CD14-positive monocyte (primary cell): ENCODE results near the gene SNRNP200. TPM values are rescaled to one million over a fixed set of nuclear protein-coding genes. Genes with fewer than 3 reads are reported as not detected.

Source experiments
- DNase-seq, 3 donors: peaks; one replicate each; pipeline ENCODE4 v3.0.0-alpha.2; 2011 to 2022
- H2AFZ ChIP-seq: 2 replicates; pipeline ENCODE4 v1.6.0; 2012; ENCODE audit warnings: mild to moderate bottlenecking, low read depth, low read length, inconsistent platforms; ENCODE audit not compliant: insufficient read depth, poor library complexity, severe bottlenecking
- H3K27ac ChIP-seq, 2 donors: 1 replicate in 1 of 2; 2 replicates in 1 of 2; pipeline ENCODE4 v1.5.1; 2012 to 2013; ENCODE audit warnings: low read length in 2 of 2, control low read depth in 1 of 2, inconsistent platforms in 1 of 2, low read depth in 1 of 2, mild to moderate bottlenecking in 1 of 2
- H3K27me3 ChIP-seq, 2 donors: one replicate each; pipeline versions ENCODE4 v1.6.0 to v1.6.1; 2011 to 2013; ENCODE audit warnings: low read length in 2 of 2; ENCODE audit not compliant: control insufficient read depth in 2 of 2, insufficient read depth in 2 of 2
- H3K36me3 ChIP-seq, 2 donors: replicated peaks in 1 of 2; 1 replicate in 1 of 2; 2 replicates in 1 of 2; pipeline versions ENCODE4 v1.5.1 to v1.6.1; 2012 to 2013; ENCODE audit warnings: low read length in 2 of 2, control low read depth in 1 of 2, inconsistent platforms in 1 of 2, mild to moderate bottlenecking in 1 of 2; ENCODE audit not compliant: insufficient read depth in 2 of 2, control insufficient read depth in 1 of 2
- H3K4me1 ChIP-seq, 2 donors: 1 replicate in 1 of 2; 2 replicates in 1 of 2; pipeline versions ENCODE4 v1.5.1 to v1.6.1; 2012 to 2013; ENCODE audit warnings: low read length in 2 of 2, control low read depth in 1 of 2, inconsistent platforms in 1 of 2, mild to moderate bottlenecking in 1 of 2, moderate library complexity in 1 of 2; ENCODE audit not compliant: insufficient read depth in 2 of 2, control insufficient read depth in 1 of 2
- H3K4me2 ChIP-seq: replicated peaks from 2 replicates; pipeline ENCODE3; 2012; ENCODE audit warnings: low read length, moderate library complexity, mild to moderate bottlenecking; ENCODE audit not compliant: poor library complexity, severe bottlenecking; ENCODE audit errors: extremely low read depth
- H3K4me3 ChIP-seq, 3 experiments: fragments of 200-600 bp in 1 of 3; sonication (generic) in 1 of 3; replicated peaks in 1 of 3; 1 replicate in 2 of 3; 2 replicates in 1 of 3; pipeline ENCODE4 v1.5.1; 2011 to 2013; ENCODE audit warnings: low read length in 3 of 3, mild to moderate bottlenecking in 3 of 3, control low read depth in 2 of 3, low read depth in 2 of 3, inconsistent platforms in 1 of 3, moderate library complexity in 1 of 3
- H3K79me2 ChIP-seq: 2 replicates; pipeline ENCODE4 v1.6.0; 2012; ENCODE audit warnings: mild to moderate bottlenecking, control low read depth, inconsistent platforms, low read length, moderate library complexity; ENCODE audit not compliant: insufficient read depth
- H3K9ac ChIP-seq: 2 replicates; pipeline ENCODE4 v1.6.0; 2017; ENCODE audit warnings: low read length, mild to moderate bottlenecking; ENCODE audit not compliant: insufficient read depth, poor library complexity, severe bottlenecking
- H3K9me3 ChIP-seq, 2 donors: replicated peaks in 1 of 2; 1 replicate in 1 of 2; 2 replicates in 1 of 2; pipeline versions ENCODE4 v1.5.1 to v1.6.1; 2012 to 2013; ENCODE audit warnings: low read length in 2 of 2, control low read depth in 1 of 2; ENCODE audit not compliant: control insufficient read depth in 1 of 2, insufficient read depth in 1 of 2
- H4K20me1 ChIP-seq: 2 replicates; pipeline ENCODE4 v1.6.0; 2012; ENCODE audit warnings: mild to moderate bottlenecking, low read length, control low read depth, moderate library complexity; ENCODE audit not compliant: insufficient read depth
- H3K27ac Mint-ChIP-seq, 7 donors: one replicate each; pipeline ENCODE4 v1.8.0; 2020; ENCODE audit warnings: mild to moderate bottlenecking in 7 of 7, mixed read lengths in 7 of 7, moderate library complexity in 6 of 7, inconsistent platforms in 2 of 7
- H3K27me3 Mint-ChIP-seq, 3 donors: one replicate each; pipeline ENCODE4 v1.8.0; 2021 to 2022; ENCODE audit warnings: low read depth in 3 of 3, mild to moderate bottlenecking in 3 of 3, mixed read lengths in 3 of 3, moderate library complexity in 3 of 3, inconsistent platforms in 1 of 3
- H3K36me3 Mint-ChIP-seq, 2 donors: one replicate each; pipeline ENCODE4 v1.8.0; 2020; ENCODE audit warnings: mixed read lengths in 2 of 2, inconsistent platforms in 1 of 2, mild to moderate bottlenecking in 1 of 2
- H3K4me1 Mint-ChIP-seq: one replicate; pipeline ENCODE4 v1.8.0; 2020; ENCODE audit warnings: mild to moderate bottlenecking, mixed read lengths
- H3K4me3 Mint-ChIP-seq, 2 donors: one replicate each; pipeline ENCODE4 v1.8.0; 2020; ENCODE audit warnings: mild to moderate bottlenecking in 2 of 2, mixed read lengths in 2 of 2, moderate library complexity in 1 of 2
- H3K9me3 Mint-ChIP-seq, 7 donors: one replicate each; pipeline ENCODE4 v1.8.0; 2020 to 2022; ENCODE audit warnings: mixed read lengths in 7 of 7, mild to moderate bottlenecking in 6 of 7, moderate library complexity in 6 of 7, inconsistent platforms in 2 of 7
- CTCF ChIP-seq: fragments of 200-600 bp; IDR thresholded peaks from one replicate; pipeline ENCODE4 v1.8.0; 2022; ENCODE audit warnings: antibody characterized with exemption, mild to moderate bottlenecking
- WGBS: methylation state at CpG from one replicate; pipeline ENCODE4 v1.1.5; 2013; ENCODE audit warnings: missing lambda C conversion rate; ENCODE audit not compliant: insufficient coverage; 5-methylcytosine and 5-hydroxymethylcytosine counted together
- intact Hi-C, 2 donors: fragments of 100-400 bp; cut with micrococcal nuclease; formaldehyde crosslinking; loops; one replicate each; pipeline versions ENCODE4 v1.15.0 to v1.15.1; 2023
- polyA plus RNA-seq, 3 donors: library from polyadenylated mRNA; depleted of rRNA in 1 of 3; unstranded in 2 of 3; stranded (reverse) in 1 of 3; fragments of 300-500 nt in 2 of 3; fragments of >200 nt in 1 of 3; fragmentation: Illumina TruSeq in 2 of 3; gene quantifications; 1 replicate in 2 of 3; 2 replicates in 1 of 3; pipeline ENCODE4 v1.2.3, GENCODE V29; 2012 to 2021

SNRNP200 gene
- polyA plus RNA-seq, 3 donors: 27.2 to 122 (median 36.1) TPM

- Histone ChIP-seq H3K4me3 (no peak overlapping the region), H2AFZ (no peak overlapping the region), H3K9me3 (no peaks in the 10 kb centered on the region), H3K79me2 (peaks cover 31% of the 10 kb centered on the region), H3K9ac (no peak overlapping the region), H3K4me2 (no peak overlapping the region), H3K36me3 (peaks cover 56 to 98% of the 10 kb centered on the region in 2 donors), H4K20me1 (no peaks in the 10 kb centered on the region), H3K27me3 (no peaks in the 10 kb centered on the region), H3K27ac (peak overlapping the region in 1 of 2 donors; percentile 15), H3K4me1 (no peaks in the 10 kb centered on the region)
- WGBS: 64% methylated on average over 2 of the region's 4 CpGs
- no peak for TF ChIP-seq CTCF
- H3K27ac Mint-ChIP-seq: peak overlapping the region in 4 of 7 donors; percentile 6 to 71 (median 44)
- H3K4me3 Mint-ChIP-seq: no peak overlapping the region
- no peaks in the 10 kb centered on the region for H3K9me3 Mint-ChIP-seq
- H3K4me1 Mint-ChIP-seq: no peaks in the 10 kb centered on the region
- intact Hi-C loops: no loop called here
- H3K27me3 Mint-ChIP-seq: no peaks in the 10 kb centered on the region
- DNase-seq: no peak
- peaks cover 68 to 84% of the 10 kb centered on the region in 2 donors for H3K36me3 Mint-ChIP-seq
These were observed 40.1 kb upstream of the SNRNP200 start for GRCh38 chr2:96345438-96345837.

DNA sequence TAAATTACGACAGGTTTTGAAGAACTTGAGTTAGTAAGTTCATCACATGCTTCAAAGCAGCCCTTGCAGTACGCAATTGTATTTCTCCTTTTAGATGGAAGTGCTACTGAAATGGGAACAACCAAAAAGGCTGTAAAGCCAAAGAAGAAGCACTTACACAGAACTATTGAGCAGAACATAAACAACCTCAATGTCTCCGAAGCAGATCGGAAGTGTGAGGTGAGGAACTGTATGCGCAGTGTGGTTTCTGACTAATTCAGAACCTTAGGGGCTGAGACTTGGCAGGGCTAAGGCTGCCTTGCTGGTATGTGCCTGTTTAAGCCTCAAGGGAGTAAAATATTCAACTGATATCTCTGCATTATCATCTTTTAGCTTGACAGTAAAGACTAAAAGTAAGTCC, 38.7 kb upstream of the SNRNP200 start:
- peaks cover 45% of the 10 kb centered on the region for H3K79me2 ChIP-seq
- peaks cover 44 to 84% of the 10 kb centered on the region in 2 donors for H3K36me3 ChIP-seq
- H3K27me3 ChIP-seq: no peaks in the 10 kb centered on the region
- H3K4me3 ChIP-seq: no peak overlapping the region
- 100% methylated on average over 5 of the region's 5 CpGs for WGBS
- no peaks in the 10 kb centered on the region for H3K27me3 Mint-ChIP-seq
- H3K4me3 Mint-ChIP-seq: no peak overlapping the region
- H3K4me2 ChIP-seq: no peak overlapping the region
- peaks cover 3% of the 10 kb centered on the region for H3K4me1 Mint-ChIP-seq
- H3K4me1 ChIP-seq: no peaks in the 10 kb centered on the region
- no peak for TF ChIP-seq CTCF
- H2AFZ ChIP-seq: no peak overlapping the region
- intact Hi-C loops: no loop called here
- peaks cover 55 to 76% of the 10 kb centered on the region in 2 donors for H3K36me3 Mint-ChIP-seq
- no peaks in the 10 kb centered on the region for H4K20me1 ChIP-seq
- H3K27ac Mint-ChIP-seq: no peak overlapping the region
- no peak overlapping the region for H3K9ac ChIP-seq
- H3K27ac ChIP-seq: no peak overlapping the region
- H3K9me3 Mint-ChIP-seq: no peaks in the 10 kb centered on the region
- no peaks in the 10 kb centered on the region for H3K9me3 ChIP-seq
- no peak for DNase-seq
